ENCODE results near the gene DUSP22. TPM values are rescaled to one million over a fixed set of nuclear protein-coding genes. Genes with fewer than 3 reads are reported as not detected.

The DUSP22 gene
- polyA plus RNA-seq, 2 of the 4 experiments (the other 2 are of a cell fraction), result 6.2 to 11.3 TPM

DNA sequence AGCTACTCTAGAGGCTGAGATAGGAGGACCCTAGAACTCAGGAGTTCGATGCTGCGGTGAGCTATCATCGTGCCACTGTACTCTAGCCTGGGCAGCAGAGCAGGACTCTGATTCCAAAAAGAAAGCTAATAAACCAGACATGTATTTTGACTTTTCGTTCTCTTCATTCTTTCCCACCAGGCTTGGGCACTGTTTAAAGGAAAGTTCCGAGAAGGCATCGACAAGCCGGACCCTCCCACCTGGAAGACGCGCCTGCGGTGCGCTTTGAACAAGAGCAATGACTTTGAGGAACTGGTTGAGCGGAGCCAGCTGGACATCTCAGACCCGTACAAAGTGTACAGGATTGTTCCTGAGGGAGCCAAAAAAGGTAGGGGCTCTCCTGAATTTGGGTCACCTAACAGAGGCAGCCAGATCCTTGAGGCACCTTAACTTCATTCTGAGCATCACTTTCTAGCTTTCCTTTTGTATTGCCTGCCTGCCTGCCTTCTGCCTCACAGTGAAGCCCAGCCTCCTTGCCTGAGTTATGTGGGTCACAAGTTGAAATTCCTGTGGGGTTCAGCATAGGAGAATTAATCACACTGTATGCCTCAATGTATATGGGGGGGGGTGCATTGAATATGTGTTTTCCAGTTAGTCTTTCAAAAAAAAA lies 102.5 kb downstream of the DUSP22 start:
- no peak for FAIRE-seq
- no peak for TF ChIP-seq FOSL2 (IDR thresholded peaks at IDR 0.05)
- no peak for TF ChIP-seq FOSL2 (CRISPR knock-in tag; IDR thresholded peaks at IDR 0.05)
- no peak for TF ChIP-seq GATA3 (IDR thresholded peaks at IDR 0.05; ENCODE audit: borderline replicate concordance)
- TF ChIP-seq KDM5A (IDR thresholded peaks at IDR 0.05), result no peak
- TF ChIP-seq KDM1A (IDR thresholded peaks at IDR 0.05; ENCODE audit: low read depth), result no peak
- no peak for TF ChIP-seq NPAS2 (CRISPR knock-in tag; IDR thresholded peaks at IDR 0.05; ENCODE audit: borderline replicate concordance)
- no peak for TF ChIP-seq BCL3 (IDR thresholded peaks at IDR 0.05)
- TF ChIP-seq EHF (CRISPR knock-in tag; IDR thresholded peaks at IDR 0.05), result no peak
- no peak for TF ChIP-seq JUN (IDR thresholded peaks at IDR 0.05)
- TF ChIP-seq, protein P1, sequence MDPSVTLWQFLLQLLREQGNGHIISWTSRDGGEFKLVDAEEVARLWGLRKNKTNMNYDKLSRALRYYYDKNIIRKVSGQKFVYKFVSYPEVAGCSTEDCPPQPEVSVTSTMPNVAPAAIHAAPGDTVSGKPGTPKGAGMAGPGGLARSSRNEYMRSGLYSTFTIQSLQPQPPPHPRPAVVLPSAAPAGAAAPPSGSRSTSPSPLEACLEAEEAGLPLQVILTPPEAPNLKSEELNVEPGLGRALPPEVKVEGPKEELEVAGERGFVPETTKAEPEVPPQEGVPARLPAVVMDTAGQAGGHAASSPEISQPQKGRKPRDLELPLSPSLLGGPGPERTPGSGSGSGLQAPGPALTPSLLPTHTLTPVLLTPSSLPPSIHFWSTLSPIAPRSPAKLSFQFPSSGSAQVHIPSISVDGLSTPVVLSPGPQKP (IDR thresholded peaks at IDR 0.05; ENCODE audit: low read depth, low read length), result no peak
- TF ChIP-seq HEYL (CRISPR knock-in tag; IDR thresholded peaks at IDR 0.05), result no peak
- TF ChIP-seq HOXB13 (CRISPR knock-in tag; IDR thresholded peaks at IDR 0.05; ENCODE audit: low read depth), result no peak
- Histone ChIP-seq H3K4me3 (no peak overlapping the region), H3K4me2 (no peak overlapping the region), H3K4me1 (no peaks in the 10 kb centered on the region), H3K9me3 (no peaks in the 10 kb centered on the region), H3K27ac (no peak overlapping the region)
- ATAC-seq, result no peak
- WGBS (ENCODE audit: missing lambda C conversion rate), result 82% methylated on average over 13 of the region's 13 CpGs
- CTCF ChIA-PET, result interaction anchor here (0.7 to 1.1 kb wide), 3 partner anchors 11 to 14 kb away, joined by 3 read pairs; no protein-coding TSS in a partner anchor
- POLR2A ChIA-PET, result no interaction called here
- no peak for DNase-seq (ENCODE audit: low read depth in 1 of 2, low spot score in 1 of 2)

DNA sequence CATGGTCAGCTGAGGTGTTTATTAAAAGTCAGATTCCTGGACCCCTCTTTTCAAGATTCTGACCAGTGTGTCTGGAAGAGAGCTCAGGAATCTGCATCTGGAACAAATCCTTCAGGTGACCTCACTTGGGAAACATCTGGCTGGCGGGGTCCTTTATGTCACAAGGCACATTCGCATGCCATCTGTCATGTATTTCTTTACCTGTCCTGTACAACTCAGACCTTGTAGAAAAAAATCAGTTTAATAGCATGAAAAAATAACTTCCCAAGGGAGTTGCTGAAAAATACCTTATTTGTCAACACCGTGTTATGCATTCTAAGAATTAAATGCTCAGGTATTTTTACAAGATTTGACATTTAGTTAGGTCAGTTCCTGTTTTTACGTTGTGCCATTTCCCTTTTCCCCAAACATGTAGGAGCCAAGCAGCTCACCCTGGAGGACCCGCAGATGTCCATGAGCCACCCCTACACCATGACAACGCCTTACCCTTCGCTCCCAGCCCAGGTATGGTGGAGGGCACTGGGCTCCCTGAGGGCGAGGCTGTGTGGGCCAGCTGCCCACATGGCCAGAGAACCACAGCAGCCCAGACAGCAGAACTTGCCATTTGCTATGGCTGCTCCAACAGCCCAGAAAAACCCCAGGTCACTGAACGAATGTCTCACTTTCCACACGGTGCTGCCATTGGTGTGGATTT lies 103.3 kb downstream of the DUSP22 start:
- 53% methylated on average over 9 of the region's 10 CpGs for WGBS (ENCODE audit: missing lambda C conversion rate)
- POLR2A ChIA-PET, result no interaction called here
- CTCF ChIA-PET, result interaction anchor here (0.6 kb wide), 1 partner anchor 11 kb away, joined by 3 read pairs; no protein-coding TSS in a partner anchor
- no peak overlapping the region for H3K4me2 ChIP-seq
- no peak overlapping the region for H3K27ac ChIP-seq
- TF ChIP-seq EHMT2 (IDR thresholded peaks at IDR 0.05; ENCODE audit: low read depth) (no peak), CHD4 (IDR thresholded peaks at IDR 0.05; ENCODE audit: borderline replicate concordance) (no peak), EP300 (IDR thresholded peaks at IDR 0.05) (no peak), ZC3H11A (IDR thresholded peaks at IDR 0.05) (no peak), ZFP36 (IDR thresholded peaks at IDR 0.05; ENCODE audit: borderline replicate concordance, partially characterized antibody) (no peak), RARB (CRISPR knock-in tag; IDR thresholded peaks at IDR 0.05) (no peak), RAD21 (conservative IDR thresholded peaks at IDR 0.05 in 1 of 2, IDR thresholded peaks at IDR 0.05 in 1 of 2) (no peak), NPAS2 (CRISPR knock-in tag; IDR thresholded peaks at IDR 0.05; ENCODE audit: borderline replicate concordance) (no peak), BHLHE40 (IDR thresholded peaks at IDR 0.05; ENCODE audit: low read depth, low read length) (no peak), SMC3 (IDR thresholded peaks at IDR 0.05) (no peak), CEBPB (IDR thresholded peaks at IDR 0.05) (no peak), CBX8 (IDR thresholded peaks at IDR 0.05) (no peak)
- TF ChIP-seq, protein P2, sequence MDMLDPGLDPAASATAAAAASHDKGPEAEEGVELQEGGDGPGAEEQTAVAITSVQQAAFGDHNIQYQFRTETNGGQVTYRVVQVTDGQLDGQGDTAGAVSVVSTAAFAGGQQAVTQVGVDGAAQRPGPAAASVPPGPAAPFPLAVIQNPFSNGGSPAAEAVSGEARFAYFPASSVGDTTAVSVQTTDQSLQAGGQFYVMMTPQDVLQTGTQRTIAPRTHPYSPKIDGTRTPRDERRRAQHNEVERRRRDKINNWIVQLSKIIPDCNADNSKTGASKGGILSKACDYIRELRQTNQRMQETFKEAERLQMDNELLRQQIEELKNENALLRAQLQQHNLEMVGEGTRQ (IDR thresholded peaks at IDR 0.05), result no peak
- TF ChIP-seq, protein P3, sequence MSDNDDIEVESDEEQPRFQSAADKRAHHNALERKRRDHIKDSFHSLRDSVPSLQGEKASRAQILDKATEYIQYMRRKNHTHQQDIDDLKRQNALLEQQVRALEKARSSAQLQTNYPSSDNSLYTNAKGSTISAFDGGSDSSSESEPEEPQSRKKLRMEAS (IDR thresholded peaks at IDR 0.05), result no peak
- H3K4me1 ChIP-seq, result no peaks in the 10 kb centered on the region
- FAIRE-seq (no peak), ATAC-seq (no peak), DNase-seq (ENCODE audit: low read depth in 1 of 2, low spot score in 1 of 2) (no peak)
- no peak overlapping the region for H3K4me3 ChIP-seq
- no peaks in the 10 kb centered on the region for H3K9me3 ChIP-seq
